Endothelial cell of umbilical vein (primary cell): ENCODE data around the gene GOLPH3.

Experiments
- EZH2 ChIP-seq: IDR thresholded peaks from 2 replicates; pipeline ENCODE4 v1.6.1; 2012; ENCODE audit warnings: borderline replicate concordance, low read depth, mild to moderate bottlenecking, moderate library complexity, low read length, inconsistent platforms; ENCODE audit not compliant: severe bottlenecking
- POLR2AphosphoS5 ChIP-seq: IDR thresholded peaks from 2 replicates; pipeline ENCODE4 v1.6.1; 2012; ENCODE audit warnings: low read depth, mild to moderate bottlenecking, control low read depth, low read length, moderate library complexity; ENCODE audit not compliant: insufficient read depth

GRCh38 chr5:32098291-32098690 lies 75.8 kb downstream of the GOLPH3 start:
- TF ChIP-seq EZH2 (no peak), POLR2AphosphoS5 (no peak)
